Neural cell (in vitro differentiated cells): ENCODE measurements around the gene CLUH. TPM values are rescaled to one million over a fixed set of nuclear protein-coding genes. Genes with fewer than 3 reads are reported as not detected.
A peak's percentile ranks its signal among the peaks of the same experiment; 100 is the strongest.

Source experiments
- H2AFZ ChIP-seq: fragments of 200-600, 300-800 bp; sonication (generic), shearing (Covaris generic); 2 replicates; pipeline ENCODE4 v1.6.0; 2014; ENCODE audit warnings: low read depth, mild to moderate bottlenecking, antibody characterized with exemption, low read length, moderate library complexity
- H3F3A ChIP-seq: fragments of 200-600 bp; shearing (Covaris generic); 2 replicates; pipeline ENCODE4 v1.6.1; 2016; ENCODE audit warnings: mild to moderate bottlenecking, moderate library complexity, mixed read lengths, antibody characterized with exemption, low read length; ENCODE audit not compliant: insufficient read depth, poor library complexity, severe bottlenecking
- H3K27ac ChIP-seq: fragments of 200-600, 300-800 bp; sonication (generic), shearing (Covaris generic); 2 replicates; pipeline ENCODE4 v1.5.1; 2014; ENCODE audit warnings: mild to moderate bottlenecking, low read length, moderate library complexity
- H3K27me3 ChIP-seq: fragments of 300-800, 200-600 bp; sonication (generic), shearing (Covaris generic); 2 replicates; pipeline ENCODE4 v1.6.0; 2014; ENCODE audit warnings: mild to moderate bottlenecking, low read depth, low read length, moderate library complexity; ENCODE audit not compliant: insufficient read depth
- H3K36me3 ChIP-seq: fragments of 300-800, 200-600 bp; sonication (generic), shearing (Covaris generic); 2 replicates; pipeline ENCODE4 v1.5.1; 2014; ENCODE audit warnings: mild to moderate bottlenecking, antibody characterized with exemption, low read length, moderate library complexity; ENCODE audit not compliant: insufficient read depth
- H3K4me2 ChIP-seq: fragments of 300-800, 200-600 bp; sonication (generic), shearing (Covaris generic); 2 replicates; pipeline ENCODE4 v1.6.0; 2014; ENCODE audit warnings: mild to moderate bottlenecking, low read length
- H3K4me3 ChIP-seq: fragments of 300-800, 200-600 bp; sonication (generic), shearing (Covaris generic); 2 replicates; pipeline ENCODE4 v1.5.1; 2014; ENCODE audit warnings: mild to moderate bottlenecking, low read length, moderate library complexity
- H3K79me2 ChIP-seq: fragments of 200-600 bp; shearing (Covaris generic); replicated peaks from 2 replicates; pipeline ENCODE4 v1.6.0; 2014; ENCODE audit warnings: mild to moderate bottlenecking, low read length, moderate library complexity; ENCODE audit not compliant: insufficient read depth
- H3K9ac ChIP-seq: fragments of 300-800, 200-600 bp; sonication (generic), shearing (Covaris generic); 2 replicates; pipeline ENCODE4 v1.6.1; 2016; ENCODE audit warnings: mild to moderate bottlenecking, low read length, mixed read lengths
- H3K9me2 ChIP-seq: fragments of 200-600 bp; shearing (Covaris generic); 2 replicates; pipeline ENCODE4 v1.6.1; 2016; ENCODE audit warnings: mild to moderate bottlenecking, low read length, mixed read lengths; ENCODE audit not compliant: insufficient read depth
- H3K9me3 ChIP-seq: fragments of 200-600, 300-800 bp; sonication (generic), shearing (Covaris generic); 2 replicates; pipeline ENCODE4 v1.6.1; 2016; ENCODE audit warnings: mild to moderate bottlenecking, mixed run types, low read length, moderate library complexity, mixed read lengths
- H4K20me1 ChIP-seq: fragments of 200-600 bp; shearing (Covaris generic); 2 replicates; pipeline ENCODE4 v1.6.1; 2016; ENCODE audit warnings: mild to moderate bottlenecking, mixed run types; ENCODE audit not compliant: insufficient read depth
- CTCF ChIP-seq: fragments of 450-650 bp; IDR thresholded peaks from 2 replicates; pipeline ENCODE4 v1.5.1; 2014; ENCODE audit warnings: antibody characterized with exemption, mild to moderate bottlenecking, moderate library complexity; ENCODE audit not compliant: poor library complexity, severe bottlenecking
- EP300 ChIP-seq: fragments of 450-650 bp; conservative IDR thresholded peaks from 2 replicates; pipeline ENCODE4 v1.6.1; 2014; ENCODE audit warnings: antibody characterized with exemption, mild to moderate bottlenecking, moderate library complexity; ENCODE audit not compliant: poor library complexity, severe bottlenecking
- EZH2 ChIP-seq: fragments of 200-600, 300-800 bp; shearing (Covaris generic), sonication (generic); IDR thresholded peaks from 2 replicates; pipeline ENCODE4 v1.6.1; 2014; ENCODE audit warnings: antibody characterized with exemption, low read length, borderline replicate concordance, mild to moderate bottlenecking; ENCODE audit not compliant: insufficient read depth, poor library complexity, severe bottlenecking
- MXI1 ChIP-seq: fragments of 450-650 bp; conservative IDR thresholded peaks from 2 replicates; pipeline ENCODE4 v1.6.1; 2014; ENCODE audit warnings: antibody characterized with exemption, mild to moderate bottlenecking; ENCODE audit not compliant: poor library complexity, severe bottlenecking
- POLR2AphosphoS5 ChIP-seq: IDR thresholded peaks from 2 replicates; pipeline ENCODE4 v1.6.1; 2012
- RAD21 ChIP-seq: fragments of 450-650 bp; conservative IDR thresholded peaks from 2 replicates; pipeline ENCODE4 v1.6.1; 2014; ENCODE audit warnings: antibody characterized with exemption, mild to moderate bottlenecking, moderate library complexity
- REST ChIP-seq: IDR thresholded peaks from 2 replicates; pipeline ENCODE4 v1.6.1; 2012; ENCODE audit warnings: borderline replicate concordance
- SMC3 ChIP-seq: fragments of 450-650 bp; conservative IDR thresholded peaks from 2 replicates; pipeline ENCODE4 v1.6.1; 2014; ENCODE audit warnings: antibody characterized with exemption, mild to moderate bottlenecking, moderate library complexity; ENCODE audit not compliant: poor library complexity
- TAF1 ChIP-seq: IDR thresholded peaks from 2 replicates; pipeline ENCODE4 v1.6.1; 2012; ENCODE audit warnings: low read depth
- polyA plus RNA-seq: library from polyadenylated mRNA; depleted of rRNA; stranded (reverse); fragments of >200 nt; gene quantifications from 2 replicates; pipeline ENCODE4 v1.2.3, GENCODE V29; 2014

Gene CLUH
- polyA plus RNA-seq, 1 donor from 2014 or later: 18.6 TPM

GRCh38 chr17:2755891-2756724 is 44.5 kb upstream of the CLUH start:
- Histone ChIP-seq H3K27me3 (peaks cover 43% of the 10 kb centered on the region), H3K4me2 (no peak overlapping the region), H3K9me2 (no peaks in the 10 kb centered on the region), H3K79me2 (no peaks in the 10 kb centered on the region), H2AFZ (no peak overlapping the region), H4K20me1 (no peaks in the 10 kb centered on the region), H3K27ac (no peak overlapping the region), H3K36me3 (no peaks in the 10 kb centered on the region), H3K9me3 (no peaks in the 10 kb centered on the region), H3K4me3 (peak overlapping the region; percentile 48), H3F3A (no peaks in the 10 kb centered on the region), H3K9ac (no peak overlapping the region)
- no peak for TF ChIP-seq CTCF
- no peak for TF ChIP-seq POLR2AphosphoS5
- TF ChIP-seq REST: no peak
- TF ChIP-seq SMC3: no peak
- TF ChIP-seq EP300: no peak
- TF ChIP-seq MXI1: no peak
- TF ChIP-seq EZH2: no peak
- no peak for TF ChIP-seq TAF1
- TF ChIP-seq RAD21: no peak

GRCh38 chr17:2751491-2751890 is 39.9 kb upstream of the CLUH start:
- Histone ChIP-seq H2AFZ (no peak overlapping the region), H3K27ac (no peak overlapping the region), H3K4me2 (no peak overlapping the region), H3K36me3 (no peaks in the 10 kb centered on the region), H3K27me3 (peaks cover 36% of the 10 kb centered on the region), H3K9ac (no peak overlapping the region), H3K9me2 (no peaks in the 10 kb centered on the region), H3F3A (no peaks in the 10 kb centered on the region), H3K9me3 (no peaks in the 10 kb centered on the region), H3K4me3 (no peak overlapping the region), H3K79me2 (no peaks in the 10 kb centered on the region), H4K20me1 (no peaks in the 10 kb centered on the region)
- TF ChIP-seq CTCF (no peak), TAF1 (no peak), EP300 (no peak), MXI1 (no peak), SMC3 (no peak), RAD21 (no peak), POLR2AphosphoS5 (no peak), EZH2 (no peak), REST (no peak)
